NCI-H460 (cell line): ENCODE measurements around the gene OR4C15. TPM values are rescaled to one million over a fixed set of nuclear protein-coding genes. Genes with fewer than 3 reads are reported as not detected.

ENCODE experiments used
- DNase-seq: peaks from one replicate; pipeline ENCODE4 v3.0.0-alpha.2; 2016; ENCODE audit warnings: low read depth; ENCODE audit errors: extremely low read depth
- polyA plus RNA-seq: library from polyadenylated mRNA; depleted of rRNA; stranded (reverse); fragments of >200 nt; gene quantifications from 2 replicates; pipeline ENCODE4 v1.2.3, GENCODE V29; 2014; cell fraction: nucleus; rRNA removed
- total RNA-seq: library from RNA; depleted of rRNA; stranded (reverse); fragments of >200 nt; shearing (Covaris generic); gene quantifications from 2 replicates; pipeline ENCODE4 v1.2.3, GENCODE V29; 2014; rRNA removed

The OR4C15 gene
- not detected in 2 replicates for total RNA-seq
- not detected in 2 replicates for polyA plus RNA-seq

DNA sequence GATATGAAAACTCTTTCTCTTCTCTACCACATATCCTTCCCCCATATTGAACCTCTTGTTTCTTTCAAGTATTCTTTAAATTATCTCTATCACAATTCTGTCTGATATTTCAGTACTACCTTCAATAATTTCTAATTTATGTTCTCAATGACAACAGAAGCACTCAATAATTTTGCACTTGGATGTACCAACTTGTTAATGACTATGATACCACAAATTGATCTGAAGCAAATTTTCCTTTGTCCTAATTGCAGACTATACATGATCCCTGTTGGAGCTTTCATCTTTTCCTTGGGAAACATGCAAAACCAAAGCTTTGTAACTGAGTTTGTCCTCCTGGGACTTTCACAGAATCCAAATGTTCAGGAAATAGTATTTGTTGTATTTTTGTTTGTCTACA, at the start of gene OR4C15:
OR4C15 (plus strand) TSS at position 301 of the 400 bp plus-strand sequence; CDS start at position 301, 0 bp downstream.
- DNase-seq, result no peak

DNA sequence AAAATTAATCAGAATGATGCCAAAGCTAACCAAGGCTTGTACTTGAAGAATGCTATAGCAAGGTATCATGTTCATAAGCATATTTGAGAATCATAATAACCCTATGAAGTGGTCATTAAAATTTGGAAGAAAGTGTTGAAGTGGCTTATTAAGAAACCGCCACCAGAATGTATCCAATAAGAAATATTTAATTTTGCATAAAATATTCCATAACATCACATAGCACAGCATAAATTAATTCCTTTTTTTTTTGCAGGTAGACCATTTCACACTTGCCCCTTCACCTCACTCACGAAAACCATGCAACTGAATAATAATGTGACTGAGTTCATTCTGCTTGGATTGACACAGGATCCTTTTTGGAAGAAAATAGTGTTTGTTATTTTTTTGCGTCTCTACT, 17.6 kb downstream of the OR4C15 start, which contains the start of gene OR4C16:
OR4C16 (plus strand) TSS at position 301 of the 400 bp plus-strand sequence; CDS start at position 301, 0 bp downstream.
- no peak for DNase-seq

DNA sequence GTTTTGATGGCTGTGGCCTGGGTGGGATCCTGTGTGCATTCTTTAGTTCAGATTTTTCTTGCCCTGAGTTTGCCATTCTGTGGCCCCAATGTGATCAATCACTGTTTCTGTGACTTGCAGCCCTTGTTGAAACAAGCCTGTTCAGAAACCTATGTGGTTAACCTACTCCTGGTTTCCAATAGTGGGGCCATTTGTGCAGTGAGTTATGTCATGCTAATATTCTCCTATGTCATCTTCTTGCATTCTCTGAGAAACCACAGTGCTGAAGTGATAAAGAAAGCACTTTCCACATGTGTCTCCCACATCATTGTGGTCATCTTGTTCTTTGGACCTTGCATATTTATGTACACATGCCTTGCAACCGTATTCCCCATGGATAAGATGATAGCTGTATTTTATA, 18.3 kb downstream of the OR4C15 start:
- DNase-seq, result no peak

Other genes with a start within 250 kb of the OR4C15 start
- not detected in 2 replicates for gene OR4A16, start 211.3 kb upstream of the OR4C15 start, total RNA-seq
- not detected in 2 replicates for gene OR4A15, start 186.5 kb upstream of the OR4C15 start, total RNA-seq
- not detected in 2 replicates for gene OR4C16, start 17.7 kb downstream of the OR4C15 start, total RNA-seq
- not detected in 2 replicates for gene OR4C11, start 53.2 kb downstream of the OR4C15 start, total RNA-seq
- gene OR4P4, start 80.6 kb downstream of the OR4C15 start, total RNA-seq, result not detected in 2 replicates
- gene OR4S2, start 93.9 kb downstream of the OR4C15 start, total RNA-seq, result not detected in 2 replicates
- not detected in 2 replicates for gene OR4C6, start 107.7 kb downstream of the OR4C15 start, total RNA-seq
- not detected in 2 replicates for gene OR5D13, start 219.0 kb downstream of the OR4C15 start, total RNA-seq
- gene OR5D14, start 241.1 kb downstream of the OR4C15 start, total RNA-seq, result not detected in 2 replicates